ENCODE data around the gene ZNF536. TPM values are rescaled to one million over a fixed set of nuclear protein-coding genes. Genes with fewer than 3 reads are reported as not detected.

The ZNF536 gene
- total and polyA plus RNA-seq, 9 of the 15 experiments (the other 6 are each of a cell fraction or from before 2014, with no cell fraction given): not detected

GRCh38 chr19:30564551-30565011 lies 192.4 kb downstream of the ZNF536 start (continued):
- TF ChIP-seq ETV6 (IDR thresholded peaks at IDR 0.05; ENCODE audit: borderline replicate concordance in 1 of 2, low read depth in 2 of 2, low read length in 1 of 2) (no peak), ETV6 (CRISPR knock-in tag; IDR thresholded peaks at IDR 0.05; ENCODE audit: borderline replicate concordance) (no peak), ZNF316 (IDR thresholded peaks at IDR 0.05) (no peak), ZNF263 (CRISPR knock-in tag; IDR thresholded peaks at IDR 0.05; ENCODE audit: borderline replicate concordance) (no peak), ZNF561 (CRISPR knock-in tag; conservative IDR thresholded peaks at IDR 0.05) (no peak), RBM34 (IDR thresholded peaks at IDR 0.05; ENCODE audit: borderline replicate concordance, insufficient read depth, low read length) (no peak), ZNF764 (CRISPR knock-in tag; IDR thresholded peaks at IDR 0.05; ENCODE audit: low read depth) (no peak), ZNF551 (CRISPR knock-in tag; IDR thresholded peaks at IDR 0.05) (no peak), CBX1 (IDR thresholded peaks at IDR 0.05; ENCODE audit: low read depth) (no peak), SNRNP70 (optimal IDR thresholded peaks at IDR 0.05; ENCODE audit: low read depth, low read length) (no peak), NFE2L1 (tag; IDR thresholded peaks at IDR 0.05; ENCODE audit: borderline replicate concordance, low read depth) (no peak), NR2C2 (CRISPR knock-in tag; IDR thresholded peaks at IDR 0.05) (no peak), NR2C2 (tag; IDR thresholded peaks at IDR 0.05) (no peak), NRF1 (conservative IDR thresholded peaks at IDR 0.05 in 1 of 2, IDR thresholded peaks at IDR 0.05 in 1 of 2) (no peak), HES1 (IDR thresholded peaks at IDR 0.05; ENCODE audit: low read depth) (no peak)
